Measurements from ENCODE around the gene GCNT2.

DNA sequence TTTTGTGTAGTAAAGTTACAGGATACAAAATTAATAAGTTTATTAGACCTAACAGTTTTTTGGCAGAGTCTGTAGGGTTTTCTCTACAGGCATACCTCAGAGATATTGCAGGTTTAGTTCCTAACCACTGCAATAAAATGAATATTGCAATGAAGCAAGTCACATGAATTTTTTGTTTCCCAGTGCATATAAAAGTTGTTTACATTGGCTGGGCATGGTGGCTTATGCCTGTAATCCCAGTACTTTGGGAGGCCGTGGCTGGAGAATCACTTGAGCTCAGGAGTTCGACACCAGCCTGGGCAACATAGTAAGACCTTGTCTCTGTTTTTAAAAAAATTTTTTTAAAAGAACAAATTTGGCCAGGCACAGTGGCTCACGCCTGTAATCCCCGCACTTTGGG, 157.3 kb downstream of the GCNT2 start:
- TF ChIP-seq, protein P1, sequence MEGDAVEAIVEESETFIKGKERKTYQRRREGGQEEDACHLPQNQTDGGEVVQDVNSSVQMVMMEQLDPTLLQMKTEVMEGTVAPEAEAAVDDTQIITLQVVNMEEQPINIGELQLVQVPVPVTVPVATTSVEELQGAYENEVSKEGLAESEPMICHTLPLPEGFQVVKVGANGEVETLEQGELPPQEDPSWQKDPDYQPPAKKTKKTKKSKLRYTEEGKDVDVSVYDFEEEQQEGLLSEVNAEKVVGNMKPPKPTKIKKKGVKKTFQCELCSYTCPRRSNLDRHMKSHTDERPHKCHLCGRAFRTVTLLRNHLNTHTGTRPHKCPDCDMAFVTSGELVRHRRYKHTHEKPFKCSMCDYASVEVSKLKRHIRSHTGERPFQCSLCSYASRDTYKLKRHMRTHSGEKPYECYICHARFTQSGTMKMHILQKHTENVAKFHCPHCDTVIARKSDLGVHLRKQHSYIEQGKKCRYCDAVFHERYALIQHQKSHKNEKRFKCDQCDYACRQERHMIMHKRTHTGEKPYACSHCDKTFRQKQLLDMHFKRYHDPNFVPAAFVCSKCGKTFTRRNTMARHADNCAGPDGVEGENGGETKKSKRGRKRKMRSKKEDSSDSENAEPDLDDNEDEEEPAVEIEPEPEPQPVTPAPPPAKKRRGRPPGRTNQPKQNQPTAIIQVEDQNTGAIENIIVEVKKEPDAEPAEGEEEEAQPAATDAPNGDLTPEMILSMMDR (conservative IDR thresholded peaks at IDR 0.05 in 1 of 2, IDR thresholded peaks at IDR 0.05 in 1 of 2; ENCODE audit: extremely low read depth in 1 of 2, insufficient read depth in 1 of 2, low read depth in 1 of 2, low read length in 2 of 2): no peak
- no peak for TF ChIP-seq EZH2 (IDR thresholded peaks at IDR 0.05; ENCODE audit: borderline replicate concordance, low read length)

Measured in mammary epithelial cell (primary cell).